ENCODE data around the gene PDE7B. TPM values are rescaled to one million over a fixed set of nuclear protein-coding genes. Genes with fewer than 3 reads are reported as not detected.

PDE7B gene
- total RNA-seq, 1 donor from 2014 or later, result 0.62 TPM

- no peak overlapping the region for H3K27ac Mint-ChIP-seq (ENCODE audit: unreplicated experiment)
- no peak overlapping the region for H3K4me3 Mint-ChIP-seq (ENCODE audit: unreplicated experiment)
- H3K36me3 Mint-ChIP-seq (ENCODE audit: low read depth, unreplicated experiment), result no peaks in the 10 kb centered on the region
- H3K27me3 Mint-ChIP-seq (ENCODE audit: unreplicated experiment), result no peaks in the 10 kb centered on the region
- no peaks in the 10 kb centered on the region for H3K9me3 Mint-ChIP-seq (ENCODE audit: unreplicated experiment)
- no peak for TF ChIP-seq CTCF (IDR thresholded peaks at IDR 0.05; ENCODE audit: unreplicated experiment)
- no peak for DNase-seq (ENCODE audit: low spot score)
- peaks cover 5% of the 10 kb centered on the region for H3K4me1 Mint-ChIP-seq (ENCODE audit: unreplicated experiment)
Observed at GRCh38 chr6:135871878-135872277, 20.4 kb downstream of the PDE7B start.

- DNase-seq (ENCODE audit: low spot score), result no peak
- no peaks in the 10 kb centered on the region for H3K27me3 Mint-ChIP-seq (ENCODE audit: unreplicated experiment)
- H3K9me3 Mint-ChIP-seq (ENCODE audit: unreplicated experiment), result no peaks in the 10 kb centered on the region
- H3K27ac Mint-ChIP-seq (ENCODE audit: unreplicated experiment), result no peak overlapping the region
- H3K4me1 Mint-ChIP-seq (ENCODE audit: unreplicated experiment), result peaks cover 14% of the 10 kb centered on the region
- no peak overlapping the region for H3K4me3 Mint-ChIP-seq (ENCODE audit: unreplicated experiment)
- TF ChIP-seq CTCF (IDR thresholded peaks at IDR 0.05; ENCODE audit: unreplicated experiment), result no peak
- no peaks in the 10 kb centered on the region for H3K36me3 Mint-ChIP-seq (ENCODE audit: low read depth, unreplicated experiment)
Observed at GRCh38 chr6:135875446-135875845, 23.9 kb downstream of the PDE7B start.

DNA sequence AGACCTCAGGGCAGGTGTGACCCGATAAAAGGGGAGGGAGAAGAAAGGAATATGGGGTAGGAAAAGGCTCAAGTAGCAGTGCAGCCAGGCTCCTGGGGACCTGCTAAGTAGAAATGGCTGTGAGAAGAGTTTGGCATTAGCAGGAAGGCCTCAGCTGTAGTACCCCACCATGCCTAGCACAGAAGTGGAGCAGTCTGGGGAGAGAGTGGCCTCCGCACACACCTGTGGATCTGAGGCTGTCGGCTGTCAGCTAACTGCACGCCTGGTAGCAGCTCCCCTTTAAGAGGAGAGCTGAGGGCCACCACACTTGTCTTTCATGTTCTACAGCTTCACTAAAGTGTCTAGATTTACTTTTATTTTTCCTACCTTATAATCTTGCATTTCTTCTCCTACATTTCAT, 24.6 kb downstream of the PDE7B start:
- peaks cover 14% of the 10 kb centered on the region for H3K4me1 Mint-ChIP-seq (ENCODE audit: unreplicated experiment)
- no peak for DNase-seq (ENCODE audit: low spot score)
- no peak for TF ChIP-seq CTCF (IDR thresholded peaks at IDR 0.05; ENCODE audit: unreplicated experiment)

GRCh38 chr6:135877666-135878065, 26.2 kb downstream of the PDE7B start:
- H3K4me3 Mint-ChIP-seq (ENCODE audit: unreplicated experiment), result no peak overlapping the region
- no peak for DNase-seq (ENCODE audit: low spot score)
- H3K27me3 Mint-ChIP-seq (ENCODE audit: unreplicated experiment), result no peaks in the 10 kb centered on the region
- H3K9me3 Mint-ChIP-seq (ENCODE audit: unreplicated experiment), result no peaks in the 10 kb centered on the region
- no peak overlapping the region for H3K27ac Mint-ChIP-seq (ENCODE audit: unreplicated experiment)
- no peak for TF ChIP-seq CTCF (IDR thresholded peaks at IDR 0.05; ENCODE audit: unreplicated experiment)
- peaks cover 13% of the 10 kb centered on the region for H3K4me1 Mint-ChIP-seq (ENCODE audit: unreplicated experiment)
- H3K36me3 Mint-ChIP-seq (ENCODE audit: low read depth, unreplicated experiment), result no peaks in the 10 kb centered on the region

More for the DNA sequence above, 24.6 kb downstream of the PDE7B start:
- H3K36me3 Mint-ChIP-seq (ENCODE audit: low read depth, unreplicated experiment), result no peaks in the 10 kb centered on the region
- no peaks in the 10 kb centered on the region for H3K27me3 Mint-ChIP-seq (ENCODE audit: unreplicated experiment)
- H3K4me3 Mint-ChIP-seq (ENCODE audit: unreplicated experiment), result no peak overlapping the region
- H3K27ac Mint-ChIP-seq (ENCODE audit: unreplicated experiment), result no peak overlapping the region
- no peaks in the 10 kb centered on the region for H3K9me3 Mint-ChIP-seq (ENCODE audit: unreplicated experiment)

DNA sequence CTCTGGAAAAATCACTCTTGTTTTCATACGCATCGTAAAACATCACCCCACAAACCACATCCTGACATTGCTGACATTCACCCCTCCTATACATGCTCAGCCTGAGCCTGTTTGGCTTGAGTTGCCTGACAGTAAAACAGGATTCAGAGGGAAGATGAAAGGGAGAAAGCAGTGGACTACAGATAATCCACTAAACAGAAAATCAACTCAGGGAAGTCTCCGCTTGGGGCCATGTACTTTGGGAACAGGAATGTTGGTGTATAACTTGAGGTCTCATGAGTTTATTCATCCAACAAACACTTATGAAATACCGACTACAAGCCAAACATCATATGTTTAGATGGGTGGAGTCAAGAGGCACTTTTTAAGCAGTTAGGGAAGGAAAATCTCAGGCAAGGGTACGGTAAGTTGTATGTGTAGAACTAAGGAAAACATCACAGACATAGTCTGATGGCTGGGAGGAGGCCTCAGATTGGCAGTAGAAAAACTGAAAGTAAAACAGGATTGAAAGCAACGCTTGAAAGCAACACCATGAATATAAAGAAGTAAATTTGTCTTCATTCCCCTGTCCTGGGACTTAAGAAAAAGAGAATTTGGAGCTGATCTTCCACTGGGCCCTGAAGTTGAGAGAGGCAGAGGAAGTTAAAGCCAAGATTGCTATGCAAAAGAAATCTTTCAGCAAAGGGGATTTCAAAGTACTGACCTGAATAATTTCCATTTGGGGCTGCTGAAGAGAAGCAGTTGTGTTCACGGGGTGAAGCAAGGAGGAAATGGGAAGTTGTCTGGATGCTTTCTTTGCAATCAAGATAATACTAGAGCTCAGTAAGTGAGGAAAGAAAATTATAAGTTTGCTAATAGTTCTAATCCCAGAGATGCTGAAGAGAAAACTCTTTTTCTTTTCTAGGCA, 28.8 kb downstream of the PDE7B start:
- no peak for TF ChIP-seq CTCF (IDR thresholded peaks at IDR 0.05; ENCODE audit: unreplicated experiment)
- Mint-ChIP-seq H3K27ac (ENCODE audit: unreplicated experiment) (no peak overlapping the region), H3K27me3 (ENCODE audit: unreplicated experiment) (no peaks in the 10 kb centered on the region), H3K36me3 (ENCODE audit: low read depth, unreplicated experiment) (no peaks in the 10 kb centered on the region), H3K9me3 (ENCODE audit: unreplicated experiment) (no peaks in the 10 kb centered on the region), H3K4me3 (ENCODE audit: unreplicated experiment) (no peak overlapping the region), H3K4me1 (ENCODE audit: unreplicated experiment) (peaks cover 13% of the 10 kb centered on the region)
- no peak for DNase-seq (ENCODE audit: low spot score)

Measured in endothelial cell (in vitro differentiated cells).